Vagina (tissue), 2 donors: ENCODE results near the gene GOLT1A.

Source experiments
- POLR2A ChIP-seq, 2 donors: fragments of 450-650 bp; IDR thresholded peaks; one replicate each; pipeline ENCODE4 v1.6.1; 2017; ENCODE audit warnings: antibody characterized with exemption in 2 of 2, mild to moderate bottlenecking in 2 of 2, moderate library complexity in 2 of 2
- TF ChIP-seq, protein P1 (sequence below), 3 experiments: fragments of 450-650 bp in 2 of 3; fragments of 200-600 bp in 1 of 3; sonication (generic) in 1 of 3; IDR thresholded peaks; one replicate each; pipeline ENCODE4 v1.5.1; 2017 to 2019; ENCODE audit warnings: antibody characterized with exemption in 3 of 3, mild to moderate bottlenecking in 2 of 3, moderate library complexity in 2 of 3

DNA sequence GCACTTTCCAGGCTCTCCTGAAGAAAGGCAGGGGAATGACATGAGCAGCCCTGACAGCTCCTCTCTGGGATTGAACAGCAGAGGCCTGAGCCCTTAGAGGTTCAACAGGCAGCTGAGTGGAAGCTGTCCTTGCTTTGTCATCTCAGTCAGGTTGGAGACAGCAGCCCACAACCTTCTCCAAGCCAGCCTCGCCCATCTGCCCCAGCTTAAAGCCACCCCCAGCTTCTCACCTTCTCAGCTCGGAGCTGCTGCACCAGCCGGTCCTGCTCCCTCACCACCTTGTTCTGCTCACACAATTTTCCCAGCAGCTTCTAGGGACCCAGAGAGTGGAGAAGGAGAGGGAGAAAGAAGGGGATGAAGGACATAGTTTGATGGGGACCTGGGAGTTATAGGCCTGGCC, 35.2 kb upstream of the GOLT1A start:
- TF ChIP-seq, protein P1, sequence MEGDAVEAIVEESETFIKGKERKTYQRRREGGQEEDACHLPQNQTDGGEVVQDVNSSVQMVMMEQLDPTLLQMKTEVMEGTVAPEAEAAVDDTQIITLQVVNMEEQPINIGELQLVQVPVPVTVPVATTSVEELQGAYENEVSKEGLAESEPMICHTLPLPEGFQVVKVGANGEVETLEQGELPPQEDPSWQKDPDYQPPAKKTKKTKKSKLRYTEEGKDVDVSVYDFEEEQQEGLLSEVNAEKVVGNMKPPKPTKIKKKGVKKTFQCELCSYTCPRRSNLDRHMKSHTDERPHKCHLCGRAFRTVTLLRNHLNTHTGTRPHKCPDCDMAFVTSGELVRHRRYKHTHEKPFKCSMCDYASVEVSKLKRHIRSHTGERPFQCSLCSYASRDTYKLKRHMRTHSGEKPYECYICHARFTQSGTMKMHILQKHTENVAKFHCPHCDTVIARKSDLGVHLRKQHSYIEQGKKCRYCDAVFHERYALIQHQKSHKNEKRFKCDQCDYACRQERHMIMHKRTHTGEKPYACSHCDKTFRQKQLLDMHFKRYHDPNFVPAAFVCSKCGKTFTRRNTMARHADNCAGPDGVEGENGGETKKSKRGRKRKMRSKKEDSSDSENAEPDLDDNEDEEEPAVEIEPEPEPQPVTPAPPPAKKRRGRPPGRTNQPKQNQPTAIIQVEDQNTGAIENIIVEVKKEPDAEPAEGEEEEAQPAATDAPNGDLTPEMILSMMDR (IDR thresholded peaks at IDR 0.05): no peak
- TF ChIP-seq POLR2A (IDR thresholded peaks at IDR 0.05): no peak
